Uterus (tissue), 4 donors: Measurements from ENCODE around the gene RAB11A. TPM values are rescaled to one million over a fixed set of nuclear protein-coding genes. Genes with fewer than 3 reads are reported as not detected.

Source experiments
- DNase-seq, 2 donors: peaks; one replicate each; pipeline ENCODE4 v3.0.0-alpha.2; 2019 to 2020
- H3K27ac ChIP-seq, 2 donors: fragments of 200-600 bp; sonication (generic); 1 replicate in 1 of 2; 2 replicates in 1 of 2; pipeline ENCODE4 v1.5.1; 2016 to 2018
- H3K27me3 ChIP-seq, 2 donors: fragments of 200-600 bp; sonication (generic); one replicate each; pipeline ENCODE4 v1.5.1; 2018 to 2019; ENCODE audit warnings: control low read depth in 1 of 2
- H3K36me3 ChIP-seq, 2 donors: fragments of 200-600 bp; sonication (generic); one replicate each; pipeline ENCODE4 v1.5.1; 2019; ENCODE audit warnings: control low read depth in 1 of 2
- H3K4me1 ChIP-seq, 2 donors: fragments of 200-600 bp; sonication (generic); one replicate each; pipeline ENCODE4 v1.5.1; 2018 to 2019; ENCODE audit warnings: control low read depth in 1 of 2
- H3K4me3 ChIP-seq, 2 donors: fragments of 200-600 bp; sonication (generic); 1 replicate in 1 of 2; 2 replicates in 1 of 2; pipeline ENCODE4 v1.5.1; 2018 to 2019; ENCODE audit warnings: mild to moderate bottlenecking in 1 of 2
- H3K9me3 ChIP-seq, 2 donors: fragments of 200-600 bp; sonication (generic); one replicate each; pipeline ENCODE4 v1.5.1; 2019; ENCODE audit warnings: control low read depth in 1 of 2
- CTCF ChIP-seq, 4 experiments: fragments of 200-600 bp in 2 of 4; fragments of 450-650 bp in 2 of 4; sonication (generic) in 2 of 4; IDR thresholded peaks; one replicate each; pipeline ENCODE4 v1.5.1; 2016 to 2019; ENCODE audit warnings: antibody characterized with exemption in 4 of 4, mild to moderate bottlenecking in 2 of 4, moderate library complexity in 1 of 4
- POLR2A ChIP-seq, 2 donors: fragments of 450-650 bp; IDR thresholded peaks; one replicate each; pipeline ENCODE4 v1.6.1; 2016; ENCODE audit warnings: antibody characterized with exemption in 2 of 2, mild to moderate bottlenecking in 1 of 2, moderate library complexity in 1 of 2
- intact Hi-C: fragments of 100-400 bp; cut with DNase I; formaldehyde crosslinking; loops from one replicate; pipeline ENCODE4 v1.15.1; 2023; ENCODE audit warnings: low total_unique reads
- total RNA-seq, 4 donors: library from RNA; depleted of rRNA in 3 of 4; stranded (reverse); fragments of >200 nt in 3 of 4; gene quantifications; one replicate each; pipeline versions ENCODE4 v1.1.0 to v1.2.4, GENCODE V29; 2014 to 2023
- donor health status: DM: yes; HTN: yes; CAD: no.

Gene RAB11A
- total RNA-seq, 4 donors from 2014 or later = 62.0 to 213 (median 151) TPM

- intact Hi-C loops = no loop called here
- H3K36me3 ChIP-seq = no peaks in the 10 kb centered on the region
- no peak overlapping the region for H3K4me3 ChIP-seq
- H3K9me3 ChIP-seq = no peaks in the 10 kb centered on the region
- H3K27ac ChIP-seq = no peak overlapping the region
- no peaks in the 10 kb centered on the region for H3K27me3 ChIP-seq
- TF ChIP-seq CTCF (IDR thresholded peaks at IDR 0.05) (no peak), POLR2A (IDR thresholded peaks at IDR 0.05) (no peak)
- DNase-seq = no peak
- no peaks in the 10 kb centered on the region for H3K4me1 ChIP-seq
Measured at GRCh38 chr15:65903296-65904073, 34.2 kb downstream of the RAB11A start.

- Histone ChIP-seq H3K4me1 (no peaks in the 10 kb centered on the region), H3K9me3 (no peaks in the 10 kb centered on the region), H3K36me3 (no peaks in the 10 kb centered on the region), H3K27me3 (no peaks in the 10 kb centered on the region), H3K27ac (no peak overlapping the region), H3K4me3 (no peak overlapping the region)
- no peak for TF ChIP-seq POLR2A (IDR thresholded peaks at IDR 0.05)
- TF ChIP-seq CTCF (IDR thresholded peaks at IDR 0.05) = no peak
- intact Hi-C loops = no loop called here
- DNase-seq = no peak
Measured at GRCh38 chr15:65904301-65904700, 35.0 kb downstream of the RAB11A start.

- intact Hi-C loops = no loop called here
- TF ChIP-seq POLR2A (IDR thresholded peaks at IDR 0.05) (no peak), CTCF (IDR thresholded peaks at IDR 0.05) (no peak)
- DNase-seq = no peak
- Histone ChIP-seq H3K36me3 (no peaks in the 10 kb centered on the region), H3K4me1 (no peaks in the 10 kb centered on the region), H3K4me3 (no peak overlapping the region), H3K27me3 (no peaks in the 10 kb centered on the region), H3K27ac (no peak overlapping the region), H3K9me3 (no peaks in the 10 kb centered on the region)
Measured at GRCh38 chr15:65906396-65906795, 37.1 kb downstream of the RAB11A start.

GRCh38 chr15:65907661-65908060 is 38.4 kb downstream of the RAB11A start:
- Histone ChIP-seq H3K9me3 (no peaks in the 10 kb centered on the region), H3K27me3 (no peaks in the 10 kb centered on the region), H3K36me3 (no peaks in the 10 kb centered on the region), H3K4me1 (no peaks in the 10 kb centered on the region), H3K4me3 (no peak overlapping the region), H3K27ac (no peak overlapping the region)
- intact Hi-C loops = no loop called here
- no peak for DNase-seq
- TF ChIP-seq CTCF (IDR thresholded peaks at IDR 0.05) (no peak), POLR2A (IDR thresholded peaks at IDR 0.05) (no peak)

GRCh38 chr15:65908876-65909275 is 39.6 kb downstream of the RAB11A start:
- intact Hi-C loops = no loop called here
- Histone ChIP-seq H3K9me3 (no peaks in the 10 kb centered on the region), H3K4me1 (no peaks in the 10 kb centered on the region), H3K27ac (no peak overlapping the region), H3K36me3 (no peaks in the 10 kb centered on the region), H3K4me3 (no peak overlapping the region), H3K27me3 (no peaks in the 10 kb centered on the region)
- TF ChIP-seq POLR2A (IDR thresholded peaks at IDR 0.05) (no peak), CTCF (IDR thresholded peaks at IDR 0.05) (no peak)
- no peak for DNase-seq
